Measurements from ENCODE around the gene CCSER2. TPM values are rescaled to one million over a fixed set of nuclear protein-coding genes. Genes with fewer than 3 reads are reported as not detected.

The CCSER2 gene
- total and polyA plus RNA-seq, 4 donors: 54.1 to 108 (median 66.8) TPM

DNA sequence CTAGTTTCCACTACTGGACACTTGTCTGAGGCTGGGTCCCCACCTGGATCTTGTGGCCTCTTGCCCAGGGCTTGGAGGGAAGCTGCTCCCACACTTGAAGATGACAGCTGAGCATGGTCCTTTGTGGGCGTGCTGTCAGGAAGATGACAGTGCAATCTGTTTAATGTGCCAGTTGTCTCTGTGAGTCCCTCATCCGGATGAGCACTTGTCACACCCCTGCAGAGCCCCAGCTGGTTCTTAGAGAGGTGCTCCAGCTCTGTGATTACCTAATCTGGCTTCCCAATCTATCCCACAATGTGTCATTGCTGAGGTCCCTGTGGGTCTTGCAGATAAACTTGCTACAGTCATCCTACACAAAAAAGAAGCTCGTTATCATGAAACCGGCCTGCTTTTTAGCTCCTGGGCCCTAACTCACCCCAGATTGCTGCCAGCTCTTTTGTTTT lies 34.8 kb upstream of the CCSER2 start:
- no peaks in the 10 kb centered on the region for H3K9me3 ChIP-seq (ENCODE audit: control insufficient read depth, insufficient read depth, low read length)
- no peak overlapping the region for H3K27ac ChIP-seq (ENCODE audit: low read depth, low read length)
- no peak overlapping the region for H3K4me3 ChIP-seq (ENCODE audit: low read depth, low read length)
- no peaks in the 10 kb centered on the region for H3K27me3 ChIP-seq (ENCODE audit: control insufficient read depth, insufficient read depth, low read length)
- peak in 1 of 6 donors; percentile 24 for DNase-seq (ENCODE audit: low read depth in 4 of 6, low spot score in 6 of 6)
- WGBS (ENCODE audit: insufficient coverage): 58% methylated on average over 4 of the region's 4 CpGs
- H3K4me1 ChIP-seq (ENCODE audit: control insufficient read depth, insufficient read depth, low read length): peaks cover 20% of the 10 kb centered on the region
- no peaks in the 10 kb centered on the region for H3K36me3 ChIP-seq (ENCODE audit: control insufficient read depth, insufficient read depth, low read length)

DNA sequence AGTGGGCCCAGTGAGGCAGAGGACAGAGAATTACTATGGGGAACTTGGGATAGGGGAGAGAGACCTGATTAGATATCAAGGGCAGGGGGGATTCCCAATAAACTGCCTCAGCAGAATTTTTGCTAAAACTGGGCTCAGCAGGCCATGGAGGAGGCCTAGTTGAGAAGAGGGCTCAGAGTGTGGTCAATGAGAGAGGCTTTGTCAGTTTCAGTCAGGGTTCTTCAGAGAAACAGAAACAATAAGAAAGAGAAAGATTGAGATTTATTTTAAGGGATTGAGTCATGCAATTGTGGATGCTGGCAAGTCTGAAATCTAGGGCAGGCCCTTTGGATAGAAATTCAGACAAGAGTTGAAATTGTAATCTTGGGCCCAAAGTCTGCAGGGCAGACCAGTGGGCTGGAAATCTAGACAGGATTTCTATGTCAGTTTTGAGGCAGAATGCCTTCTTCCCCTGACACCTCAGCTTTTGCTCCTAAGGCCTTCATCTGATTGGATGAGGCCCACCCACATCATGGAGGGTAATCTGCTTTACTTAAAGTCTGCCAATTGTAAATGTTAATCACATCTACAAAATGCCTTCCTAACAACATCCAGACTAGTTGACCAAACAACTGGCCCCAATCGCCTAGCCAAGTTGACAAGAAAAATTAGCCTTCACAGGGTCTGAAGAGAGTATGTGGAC lies 33.5 kb upstream of the CCSER2 start:
- H3K36me3 ChIP-seq (ENCODE audit: control insufficient read depth, insufficient read depth, low read length): no peaks in the 10 kb centered on the region
- no peaks in the 10 kb centered on the region for H3K27me3 ChIP-seq (ENCODE audit: control insufficient read depth, insufficient read depth, low read length)
- 100% methylated on average over 1 of the region's 1 CpG for WGBS (ENCODE audit: insufficient coverage)
- H3K4me3 ChIP-seq (ENCODE audit: low read depth, low read length): no peak overlapping the region
- DNase-seq (ENCODE audit: low read depth in 4 of 6, low spot score in 6 of 6): no peak
- peaks cover 20% of the 10 kb centered on the region for H3K4me1 ChIP-seq (ENCODE audit: control insufficient read depth, insufficient read depth, low read length)
- H3K9me3 ChIP-seq (ENCODE audit: control insufficient read depth, insufficient read depth, low read length): no peaks in the 10 kb centered on the region
- H3K27ac ChIP-seq (ENCODE audit: low read depth, low read length): no peak overlapping the region

DNA sequence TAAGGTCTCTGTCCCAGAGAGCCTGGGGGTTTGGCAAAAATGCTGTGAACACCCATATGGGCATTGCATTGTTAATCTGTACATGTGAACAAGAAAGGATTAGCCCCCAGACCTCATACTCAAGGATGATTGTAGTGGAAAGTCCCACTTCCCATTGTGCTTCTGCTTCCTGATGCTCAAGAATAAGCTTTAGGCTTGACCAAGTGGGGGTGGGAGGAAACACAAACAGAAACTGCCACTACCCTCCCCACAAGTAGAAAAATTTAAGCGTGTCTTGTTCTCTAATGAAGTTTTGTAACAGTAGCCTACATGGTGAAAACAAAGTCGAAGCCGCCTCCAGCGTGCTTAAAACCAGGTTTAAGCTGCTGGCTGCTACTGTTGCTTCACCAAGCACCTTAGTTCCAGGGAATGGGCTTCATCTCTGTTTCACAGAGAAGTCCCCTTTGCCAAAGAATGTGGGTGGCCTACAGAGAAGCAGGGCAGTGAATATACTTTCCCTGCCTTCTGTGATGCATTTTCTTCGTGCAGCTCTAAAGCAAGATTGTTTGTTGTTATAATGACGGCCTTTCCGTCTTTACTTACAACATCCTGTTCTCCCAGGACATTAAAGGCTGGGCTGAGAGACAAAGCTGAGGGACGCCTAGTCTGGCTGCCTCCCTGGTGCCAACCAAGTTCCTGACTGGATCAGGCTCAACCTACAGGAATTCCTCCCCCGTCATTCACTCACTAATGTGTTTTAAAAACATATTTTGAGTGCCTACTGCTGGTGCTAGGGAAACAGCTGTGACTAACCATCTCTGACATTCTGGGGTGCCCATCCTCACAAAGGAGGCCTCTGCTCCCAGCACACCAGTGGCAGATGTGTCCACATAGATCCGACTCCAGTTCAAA lies 32.1 kb upstream of the CCSER2 start:
- Histone ChIP-seq H3K27me3 (ENCODE audit: control insufficient read depth, insufficient read depth, low read length) (no peaks in the 10 kb centered on the region), H3K36me3 (ENCODE audit: control insufficient read depth, insufficient read depth, low read length) (no peaks in the 10 kb centered on the region), H3K4me1 (ENCODE audit: control insufficient read depth, insufficient read depth, low read length) (peaks cover 20% of the 10 kb centered on the region), H3K4me3 (ENCODE audit: low read depth, low read length) (no peak overlapping the region), H3K9me3 (ENCODE audit: control insufficient read depth, insufficient read depth, low read length) (no peaks in the 10 kb centered on the region), H3K27ac (ENCODE audit: low read depth, low read length) (peak overlapping the region; percentile 49)
- peak in 3 of 6 donors; percentile 25 to 43 (median 39) for DNase-seq (ENCODE audit: low read depth in 4 of 6, low spot score in 6 of 6)
- 60% methylated on average over 4 of the region's 10 CpGs for WGBS (ENCODE audit: insufficient coverage)

DNA sequence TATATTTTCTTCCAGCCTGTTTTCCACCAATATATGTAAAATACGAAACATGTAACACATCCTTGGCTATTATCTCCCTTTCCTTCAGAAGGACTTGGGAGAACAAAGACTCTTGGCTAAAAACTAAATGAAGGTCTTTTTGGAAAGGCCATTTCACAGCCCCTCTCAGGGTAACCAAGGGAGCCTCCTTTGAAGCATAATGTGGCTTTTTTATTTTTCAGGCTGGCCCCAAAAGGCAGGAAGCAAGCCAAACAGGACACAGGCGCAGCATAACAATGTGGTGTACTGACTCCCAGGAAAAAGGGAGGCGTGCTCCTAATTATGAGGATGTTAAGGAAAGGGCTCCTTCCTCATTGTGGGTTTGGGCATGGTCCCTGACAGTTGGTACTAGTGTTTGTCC lies 30.3 kb upstream of the CCSER2 start:
- Histone ChIP-seq H3K4me1 (ENCODE audit: control insufficient read depth, insufficient read depth, low read length) (peaks cover 20% of the 10 kb centered on the region), H3K4me3 (ENCODE audit: low read depth, low read length) (no peak overlapping the region), H3K27ac (ENCODE audit: low read depth, low read length) (peak overlapping the region; percentile 7), H3K36me3 (ENCODE audit: control insufficient read depth, insufficient read depth, low read length) (no peaks in the 10 kb centered on the region), H3K9me3 (ENCODE audit: control insufficient read depth, insufficient read depth, low read length) (no peaks in the 10 kb centered on the region), H3K27me3 (ENCODE audit: control insufficient read depth, insufficient read depth, low read length) (no peaks in the 10 kb centered on the region)
- WGBS (ENCODE audit: insufficient coverage): 55% methylated on average over 2 of the region's 3 CpGs
- DNase-seq (ENCODE audit: low read depth in 4 of 6, low spot score in 6 of 6): peak in 4 of 6 donors; percentile 40 to 81 (median 64)

DNA sequence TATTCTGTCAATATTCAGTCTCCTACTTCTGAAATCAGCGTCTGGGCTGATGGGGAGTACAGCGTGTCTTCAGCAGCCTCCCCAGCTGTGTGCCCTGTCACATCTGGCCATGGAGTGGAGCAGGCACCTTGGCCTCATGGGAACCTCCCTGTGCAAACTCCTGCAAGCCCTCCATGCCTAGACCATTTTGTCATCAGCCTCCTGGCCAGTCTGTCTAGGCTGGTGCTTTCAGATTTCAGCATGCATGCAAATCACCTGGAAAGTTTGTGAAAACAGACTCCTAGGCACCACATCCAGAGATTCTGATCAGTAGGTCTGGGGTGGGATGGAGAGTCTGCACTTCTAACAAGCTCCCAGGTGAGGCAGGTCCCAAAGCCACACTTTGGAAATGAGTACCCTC lies 26.2 kb upstream of the CCSER2 start:
- H3K27me3 ChIP-seq (ENCODE audit: control insufficient read depth, insufficient read depth, low read length): no peaks in the 10 kb centered on the region
- H3K4me1 ChIP-seq (ENCODE audit: control insufficient read depth, insufficient read depth, low read length): peaks cover 10% of the 10 kb centered on the region
- DNase-seq (ENCODE audit: low read depth in 4 of 6, low spot score in 6 of 6): no peak
- no peak overlapping the region for H3K27ac ChIP-seq (ENCODE audit: low read depth, low read length)
- WGBS (ENCODE audit: insufficient coverage): 89% methylated on average over 2 of the region's 2 CpGs
- no peaks in the 10 kb centered on the region for H3K36me3 ChIP-seq (ENCODE audit: control insufficient read depth, insufficient read depth, low read length)
- H3K4me3 ChIP-seq (ENCODE audit: low read depth, low read length): no peak overlapping the region
- H3K9me3 ChIP-seq (ENCODE audit: control insufficient read depth, insufficient read depth, low read length): no peaks in the 10 kb centered on the region

DNA sequence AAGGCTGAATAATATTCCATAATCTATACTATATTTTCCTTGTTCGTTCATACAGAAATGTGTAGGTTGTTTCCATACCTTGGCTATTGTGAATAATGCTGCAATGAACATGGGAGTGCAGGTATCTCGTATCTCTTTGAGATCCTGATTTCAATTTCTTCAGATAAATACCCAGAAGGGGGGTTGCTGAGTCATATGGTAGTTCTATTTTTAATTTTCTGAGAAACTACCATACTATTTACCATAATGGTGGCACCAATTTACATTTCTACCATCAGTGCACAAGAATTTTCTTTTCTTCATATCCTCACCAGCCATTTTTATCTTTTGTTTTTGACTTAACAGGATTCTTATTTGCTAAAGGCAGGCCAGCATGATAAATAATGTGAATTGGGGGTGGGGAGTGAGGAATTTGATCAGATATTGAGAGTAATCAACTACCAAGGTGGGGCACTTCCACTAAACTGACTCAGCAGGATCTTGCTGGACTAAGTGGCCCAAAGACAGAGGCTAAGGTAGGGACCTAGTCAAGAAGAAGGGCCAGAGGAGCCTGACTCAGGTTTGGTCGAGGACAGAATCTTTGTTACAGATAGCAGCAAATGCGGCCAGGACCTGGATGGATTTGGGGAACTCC lies 21.5 kb upstream of the CCSER2 start:
- Histone ChIP-seq H3K27ac (ENCODE audit: low read depth, low read length) (no peak overlapping the region), H3K4me3 (ENCODE audit: low read depth, low read length) (no peak overlapping the region), H3K9me3 (ENCODE audit: control insufficient read depth, insufficient read depth, low read length) (no peaks in the 10 kb centered on the region), H3K36me3 (ENCODE audit: control insufficient read depth, insufficient read depth, low read length) (no peaks in the 10 kb centered on the region), H3K4me1 (ENCODE audit: control insufficient read depth, insufficient read depth, low read length) (peaks cover 3% of the 10 kb centered on the region), H3K27me3 (ENCODE audit: control insufficient read depth, insufficient read depth, low read length) (no peaks in the 10 kb centered on the region)
- 85% methylated on average over 2 of the region's 4 CpGs for WGBS (ENCODE audit: insufficient coverage)
- no peak for DNase-seq (ENCODE audit: low read depth in 4 of 6, low spot score in 6 of 6)

DNA sequence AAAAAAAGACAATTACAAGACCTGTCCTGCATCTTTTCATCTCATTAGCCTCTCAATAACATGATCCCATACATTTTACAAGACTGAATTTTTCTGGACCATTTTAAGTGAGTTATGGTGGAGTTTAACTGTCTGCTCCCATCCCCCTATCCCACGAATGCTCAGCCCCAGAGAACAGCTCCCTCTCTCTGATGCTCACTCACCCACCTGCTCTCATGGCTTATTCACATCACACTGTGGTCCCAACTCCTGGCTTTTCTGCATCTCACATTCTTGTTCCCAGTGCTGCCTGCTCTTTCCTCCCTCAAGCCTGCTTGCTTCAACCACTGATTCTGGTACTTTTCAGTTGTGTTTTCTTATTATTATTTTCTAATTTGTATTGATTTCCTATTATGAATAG lies 20.4 kb upstream of the CCSER2 start:
- H3K36me3 ChIP-seq (ENCODE audit: control insufficient read depth, insufficient read depth, low read length): no peaks in the 10 kb centered on the region
- peaks cover 3% of the 10 kb centered on the region for H3K4me1 ChIP-seq (ENCODE audit: control insufficient read depth, insufficient read depth, low read length)
- no peaks in the 10 kb centered on the region for H3K9me3 ChIP-seq (ENCODE audit: control insufficient read depth, insufficient read depth, low read length)
- no peak overlapping the region for H3K4me3 ChIP-seq (ENCODE audit: low read depth, low read length)
- 45% methylated on average over 1 of the region's 1 CpG for WGBS (ENCODE audit: insufficient coverage)
- H3K27ac ChIP-seq (ENCODE audit: low read depth, low read length): no peak overlapping the region
- H3K27me3 ChIP-seq (ENCODE audit: control insufficient read depth, insufficient read depth, low read length): no peaks in the 10 kb centered on the region
- no peak for DNase-seq (ENCODE audit: low read depth in 4 of 6, low spot score in 6 of 6)

DNA sequence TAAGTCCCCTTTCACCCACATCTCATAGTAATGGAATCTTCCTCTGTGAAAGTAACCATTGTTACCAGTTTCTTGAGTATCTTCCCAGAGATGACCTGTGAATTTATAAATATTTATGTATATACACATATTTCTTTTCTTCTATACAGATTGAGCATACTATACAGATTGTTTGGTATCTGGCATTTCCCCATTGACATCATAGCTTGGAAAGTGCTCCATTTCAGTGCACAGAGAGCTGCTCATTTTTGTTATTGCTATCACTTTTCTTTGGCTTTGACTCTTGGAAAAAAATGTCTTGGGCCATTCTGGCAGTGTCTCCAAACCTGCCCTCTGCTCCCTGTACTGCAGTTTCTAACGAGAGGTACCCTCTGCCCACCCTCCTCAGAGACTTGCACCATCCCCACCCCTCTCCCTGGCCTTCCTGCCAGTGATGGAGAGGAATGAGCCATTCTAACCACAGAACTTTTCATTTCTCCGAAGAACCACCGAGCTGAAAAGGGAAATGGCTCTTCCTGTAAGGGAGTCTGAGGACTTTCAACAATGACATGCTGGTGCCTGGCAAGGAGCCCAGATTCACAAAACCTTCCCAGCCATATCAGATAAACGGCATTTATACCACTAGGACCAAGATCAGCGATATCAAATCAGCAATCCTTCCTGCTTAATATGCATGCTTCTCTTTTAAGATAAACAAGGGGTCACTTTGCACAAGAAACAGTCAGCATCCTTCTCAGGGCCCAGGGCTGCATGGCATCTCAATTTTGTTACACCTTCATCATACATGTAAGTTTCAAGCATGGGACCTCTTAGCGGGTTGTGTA lies 19.7 kb upstream of the CCSER2 start:
- 10% methylated on average over 4 of the region's 6 CpGs for WGBS (ENCODE audit: insufficient coverage)

DNA sequence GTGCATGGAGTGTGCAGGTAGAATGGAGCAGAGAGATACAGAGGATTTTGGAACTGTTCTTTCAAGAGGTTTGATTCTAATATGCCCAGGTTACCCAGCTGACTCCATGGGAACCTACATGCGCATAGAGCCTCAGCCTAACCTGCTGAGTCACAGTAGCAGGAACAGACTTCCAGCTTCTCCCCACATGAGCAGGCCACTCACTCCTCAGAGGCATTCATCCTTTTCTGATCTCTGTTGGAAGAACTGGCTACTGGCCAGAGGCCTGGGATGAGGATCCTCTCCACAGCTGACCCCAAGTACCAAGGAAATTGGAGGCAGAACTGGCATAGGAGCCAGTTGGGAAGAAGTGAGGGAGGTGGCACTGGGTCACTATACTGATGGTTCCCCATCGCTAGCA lies 17.9 kb upstream of the CCSER2 start:
- Histone ChIP-seq H3K4me3 (ENCODE audit: low read depth, low read length) (no peak overlapping the region), H3K27ac (ENCODE audit: low read depth, low read length) (no peak overlapping the region), H3K27me3 (ENCODE audit: control insufficient read depth, insufficient read depth, low read length) (no peaks in the 10 kb centered on the region), H3K36me3 (ENCODE audit: control insufficient read depth, insufficient read depth, low read length) (no peaks in the 10 kb centered on the region), H3K9me3 (ENCODE audit: control insufficient read depth, insufficient read depth, low read length) (no peaks in the 10 kb centered on the region), H3K4me1 (ENCODE audit: control insufficient read depth, insufficient read depth, low read length) (peaks cover 3% of the 10 kb centered on the region)
- WGBS (ENCODE audit: insufficient coverage): 100% methylated on average over 2 of the region's 2 CpGs
- no peak for DNase-seq (ENCODE audit: low read depth in 4 of 6, low spot score in 6 of 6)

More for the DNA sequence above, 19.7 kb upstream of the CCSER2 start:
- H3K27me3 ChIP-seq (ENCODE audit: control insufficient read depth, insufficient read depth, low read length): no peaks in the 10 kb centered on the region
- no peak overlapping the region for H3K27ac ChIP-seq (ENCODE audit: low read depth, low read length)
- H3K4me3 ChIP-seq (ENCODE audit: low read depth, low read length): no peak overlapping the region
- H3K4me1 ChIP-seq (ENCODE audit: control insufficient read depth, insufficient read depth, low read length): peaks cover 3% of the 10 kb centered on the region
- H3K36me3 ChIP-seq (ENCODE audit: control insufficient read depth, insufficient read depth, low read length): no peaks in the 10 kb centered on the region
- no peaks in the 10 kb centered on the region for H3K9me3 ChIP-seq (ENCODE audit: control insufficient read depth, insufficient read depth, low read length)
- peak in 2 of 6 donors; percentile 68 to 82 for DNase-seq (ENCODE audit: low read depth in 4 of 6, low spot score in 6 of 6)
